PC-3 (cell line): Measurements from ENCODE around the gene GLI3. TPM values are rescaled to one million over a fixed set of nuclear protein-coding genes. Genes with fewer than 3 reads are reported as not detected.
A peak's percentile ranks its signal among the peaks of the same experiment; 100 is the strongest.

Experiments used
- ATAC-seq: fragments of 200-7000 bp; cut with Tn5 transposase; 2 replicates; pipeline ENCODE4 v1.9.1; 2020; ENCODE audit warnings: mild to moderate bottlenecking, moderate library complexity
- BruUV-seq: library from RNA; stranded (reverse); fragments of 400-500 nt; replicated peaks from 2 replicates; lab custom pipeline; 2021; lab: Mats Ljungman, UMichigan
- CTCF ChIA-PET: fragments of 300-600 bp; sonication (Branson Sonifier 250); formaldehyde crosslinking; loops from one replicate; lab custom pipeline; 2022; ENCODE audit warnings: antibody characterized with exemption; lab: Charles Lee
- POLR2A ChIA-PET: fragments of 300-600 bp; sonication (Branson Sonifier 250); formaldehyde crosslinking; loops from one replicate; lab custom pipeline; 2022; ENCODE audit warnings: antibody characterized with exemption; ENCODE audit not compliant: unreplicated experiment; lab: Charles Lee
- DNase-seq: peaks from one replicate; pipeline ENCODE4 v3.0.0-alpha.2; 2015
- H2AFZ ChIP-seq: fragments of 300-600 bp; sonication (generic); 2 replicates; pipeline ENCODE4 v1.6.0; 2016; ENCODE audit warnings: antibody characterized with exemption, low read length
- H3F3A ChIP-seq: fragments of 300-600 bp; sonication (generic); one replicate; pipeline ENCODE4 v1.6.0; 2017; ENCODE audit warnings: antibody characterized with exemption, low read length, control low read depth, mild to moderate bottlenecking; ENCODE audit not compliant: unreplicated experiment
- H3K27ac ChIP-seq: fragments of 300-600 bp; sonication (generic); 2 replicates; pipeline ENCODE4 v1.5.1; 2016; ENCODE audit warnings: mild to moderate bottlenecking, low read length
- H3K27me3 ChIP-seq: fragments of 300-600 bp; sonication (generic); 2 replicates; pipeline ENCODE4 v1.6.1; 2016; ENCODE audit warnings: low read length, mixed read lengths
- H3K36me3 ChIP-seq: fragments of 300-600 bp; sonication (generic); 2 replicates; pipeline ENCODE4 v1.6.1; 2016; ENCODE audit warnings: low read depth, mixed run types, low read length, mixed read lengths
- H3K4me1 ChIP-seq: fragments of 300-600 bp; sonication (generic); 2 replicates; pipeline ENCODE4 v1.5.1; 2016; ENCODE audit warnings: low read length; ENCODE audit not compliant: insufficient read depth
- H3K4me2 ChIP-seq: fragments of 300-600 bp; sonication (generic); 2 replicates; pipeline ENCODE4 v1.6.0; 2016; ENCODE audit warnings: low read length
- H3K4me3 ChIP-seq: fragments of 300-600 bp; sonication (generic); 2 replicates; pipeline ENCODE4 v1.5.1; 2016; ENCODE audit warnings: mild to moderate bottlenecking, low read length, mixed read lengths
- H3K79me2 ChIP-seq: fragments of 300-600 bp; sonication (generic); 2 replicates; pipeline ENCODE4 v1.6.1; 2017; ENCODE audit warnings: low read length, mixed read lengths
- H3K9ac ChIP-seq: fragments of 300-600 bp; sonication (generic); 2 replicates; pipeline ENCODE4 v1.6.0; 2016; ENCODE audit warnings: mild to moderate bottlenecking, low read length
- H3K9me2 ChIP-seq: fragments of 300-600 bp; sonication (generic); replicated peaks from 2 replicates; pipeline ENCODE4 v1.6.1; 2016; ENCODE audit warnings: mixed run types, low read length, mixed read lengths
- H3K9me3 ChIP-seq: fragments of 300-600 bp; sonication (generic); 2 replicates; pipeline ENCODE4 v1.6.1; 2016; ENCODE audit warnings: low read length, mixed read lengths
- H4K20me1 ChIP-seq: fragments of 300-600 bp; sonication (generic); 2 replicates; pipeline ENCODE4 v1.6.1; 2016; ENCODE audit warnings: low read length, mixed read lengths
- CTCF ChIP-seq: fragments of 300-600 bp; sonication (generic); conservative IDR thresholded peaks from 2 replicates; pipeline ENCODE4 v1.5.1; 2017; ENCODE audit warnings: antibody characterized with exemption, low read depth, mild to moderate bottlenecking, low read length
- EZH2 ChIP-seq: fragments of 300-600 bp; sonication (generic); IDR thresholded peaks from one replicate; pipeline ENCODE4 v1.6.1; 2017; ENCODE audit warnings: antibody characterized with exemption, mild to moderate bottlenecking, low read length; ENCODE audit not compliant: unreplicated experiment
- EZH2phosphoT487 ChIP-seq: fragments of 300-600 bp; sonication (generic); IDR thresholded peaks from 2 replicates; pipeline ENCODE4 v1.6.1; 2018; ENCODE audit warnings: mild to moderate bottlenecking, antibody characterized with exemption, low read length, borderline replicate concordance
- intact Hi-C: fragments of 100-400 bp; cut with micrococcal nuclease; formaldehyde crosslinking; loops from 2 replicates; pipeline ENCODE4 v1.9.0; 2023
- total RNA-seq: library from RNA; depleted of rRNA; stranded (reverse); fragments of >200 nt; gene quantifications from 2 replicates; pipeline ENCODE4 v1.2.3, GENCODE V29; 2014

Gene GLI3
- total RNA-seq, 1 experiment from 2014 or later: 3.5 TPM

GRCh38 chr7:42283553-42283952 is 46.5 kb upstream of the GLI3 start:
- H3K4me2 ChIP-seq: peak overlapping the region; percentile 23
- ATAC-seq (peak; percentile 85), DNase-seq (peak; percentile 90)
- ChIA-PET POLR2A (interaction anchor here (0.5 to 0.6 kb wide), 2 partner anchors 21 to 51 kb away, joined by 3 to 5 read pairs; no protein-coding TSS in a partner anchor), CTCF (interaction anchor here (0.6 kb wide), 1 partner anchor 710 kb away, joined by 4 read pairs; no protein-coding TSS in a partner anchor)
- no peak overlapping the region for H3K9ac ChIP-seq
- no peaks in the 10 kb centered on the region for H3K9me2 ChIP-seq
- H2AFZ ChIP-seq: no peak overlapping the region
- no peaks in the 10 kb centered on the region for H3K9me3 ChIP-seq
- H3F3A ChIP-seq: no peaks in the 10 kb centered on the region
- no peak for TF ChIP-seq EZH2
- TF ChIP-seq CTCF: no peak
- no peak for TF ChIP-seq EZH2phosphoT487
- no TSS peak for BruUV-seq
- H3K79me2 ChIP-seq: no peaks in the 10 kb centered on the region
- no peaks in the 10 kb centered on the region for H4K20me1 ChIP-seq
- no peaks in the 10 kb centered on the region for H3K36me3 ChIP-seq
- no peaks in the 10 kb centered on the region for H3K27me3 ChIP-seq
- no peak overlapping the region for H3K4me3 ChIP-seq
- peak overlapping the region; percentile 61 for H3K27ac ChIP-seq
- intact Hi-C loops: loop anchor here (2.0 kb wide), 1 partner anchor 49 kb away; no protein-coding TSS in a partner anchor
- peaks cover 35% of the 10 kb centered on the region for H3K4me1 ChIP-seq

GRCh38 chr7:42278344-42278743 is 41.3 kb upstream of the GLI3 start:
- Histone ChIP-seq H3F3A (no peaks in the 10 kb centered on the region), H3K4me2 (no peak overlapping the region), H3K27me3 (no peaks in the 10 kb centered on the region), H3K27ac (no peak overlapping the region), H3K79me2 (no peaks in the 10 kb centered on the region), H3K36me3 (no peaks in the 10 kb centered on the region), H2AFZ (no peak overlapping the region), H3K4me1 (peaks cover 22% of the 10 kb centered on the region), H4K20me1 (no peaks in the 10 kb centered on the region), H3K9ac (no peak overlapping the region), H3K4me3 (no peak overlapping the region), H3K9me2 (no peaks in the 10 kb centered on the region), H3K9me3 (no peaks in the 10 kb centered on the region)
- TF ChIP-seq EZH2 (no peak), EZH2phosphoT487 (no peak), CTCF (no peak)
- no TSS peak for BruUV-seq
- DNase-seq: no peak
- ATAC-seq: no peak
- ChIA-PET POLR2A (no interaction called here), CTCF (no interaction called here)
- intact Hi-C loops: no loop called here

- peak overlapping the region; percentile 69 for H3K4me2 ChIP-seq
- peak; percentile 71 for DNase-seq
- H3K36me3 ChIP-seq: no peaks in the 10 kb centered on the region
- peak overlapping the region; percentile 46 for H3K27ac ChIP-seq
- H3K27me3 ChIP-seq: no peaks in the 10 kb centered on the region
- no TSS peak for BruUV-seq
- H3K79me2 ChIP-seq: no peaks in the 10 kb centered on the region
- ATAC-seq: peak; percentile 71
- H3F3A ChIP-seq: no peaks in the 10 kb centered on the region
- no peak overlapping the region for H2AFZ ChIP-seq
- no peak overlapping the region for H3K9ac ChIP-seq
- CTCF ChIA-PET: interaction anchor here (0.7 to 1.1 kb wide), 2 partner anchors 11 to 220 kb away, joined by 3 read pairs; no protein-coding TSS in a partner anchor
- no peak for TF ChIP-seq EZH2
- TF ChIP-seq EZH2phosphoT487: no peak
- no peak for TF ChIP-seq CTCF
- intact Hi-C loops: no loop called here
- H4K20me1 ChIP-seq: no peaks in the 10 kb centered on the region
- no peaks in the 10 kb centered on the region for H3K9me2 ChIP-seq
- POLR2A ChIA-PET: no interaction called here
- H3K9me3 ChIP-seq: no peaks in the 10 kb centered on the region
- peak overlapping the region; percentile 7; the same call in 1 of the 2 replicates for H3K4me3 ChIP-seq
- H3K4me1 ChIP-seq: peaks cover 19% of the 10 kb centered on the region
Observed at GRCh38 chr7:42274053-42274452, 37.0 kb upstream of the GLI3 start.
